GM23338 (cell line): ENCODE measurements around the gene GPC6.

ENCODE experiments used
- CREB1 ChIP-seq: fragments of 250-450 bp; sonication (Bioruptor Pico); IDR thresholded peaks from 2 replicates; pipeline ENCODE4 v1.5.0; 2020; ENCODE audit warnings: low read depth, mild to moderate bottlenecking, moderate library complexity
- CTCF ChIP-seq, 2 experiments: fragments of 200-600 bp in 1 of 2; sonication (generic) in 1 of 2; conservative IDR thresholded peaks; 2 replicates each; pipeline versions ENCODE4 v1.5.1 to v1.6.1; 2016 to 2017; ENCODE audit warnings: antibody characterized with exemption in 2 of 2, low read depth in 2 of 2, mild to moderate bottlenecking in 2 of 2, moderate library complexity in 1 of 2
- EZH2 ChIP-seq: fragments of 200-600 bp; sonication (generic); IDR thresholded peaks from one replicate; pipeline ENCODE4 v1.8.0; 2017; ENCODE audit warnings: antibody characterized with exemption, mild to moderate bottlenecking, low read depth; ENCODE audit not compliant: unreplicated experiment
- EZH2phosphoT487 ChIP-seq: fragments of 200-600 bp; sonication (generic); IDR thresholded peaks from one replicate; pipeline ENCODE4 v1.8.1; 2018; ENCODE audit warnings: antibody characterized with exemption; ENCODE audit not compliant: unreplicated experiment
- JUNB ChIP-seq: IDR thresholded peaks from one replicate; pipeline ENCODE4 v1.6.1; 2016; ENCODE audit warnings: antibody characterized with exemption; ENCODE audit not compliant: unreplicated experiment
- POLR2AphosphoS5 ChIP-seq: IDR thresholded peaks from 2 replicates; pipeline ENCODE4 v1.6.1; 2016; ENCODE audit warnings: antibody characterized with exemption, low read depth
- ZNF331 ChIP-seq: fragments of 250-450 bp; sonication (Bioruptor Pico); IDR thresholded peaks from 2 replicates; pipeline ENCODE4 v1.5.0; 2020; ENCODE audit warnings: low read depth, mild to moderate bottlenecking, moderate library complexity
- ZNF462 ChIP-seq: fragments of 250-450 bp; sonication (Bioruptor Pico); IDR thresholded peaks from 2 replicates; pipeline ENCODE4 v1.5.0; 2020; ENCODE audit warnings: mild to moderate bottlenecking, moderate library complexity

- no peak for TF ChIP-seq POLR2AphosphoS5
- no peak for TF ChIP-seq ZNF331
- no peak for TF ChIP-seq CTCF (conservative IDR thresholded peaks at IDR 0.05; ENCODE audit: low read depth in 2 of 2)
- no peak for TF ChIP-seq JUNB
- no peak for TF ChIP-seq EZH2
- TF ChIP-seq ZNF462 (CRISPR knock-in tag), result no peak
- TF ChIP-seq CREB1 (CRISPR knock-in tag), result no peak
- no peak for TF ChIP-seq EZH2phosphoT487
These were observed 1103.3 kb downstream of the GPC6 start for GRCh38 chr13:94329754-94330551.
